NCI-H345 treated with DMSO at 0.1 percent for 48 hours (cell line): ENCODE measurements around the gene NAT8L.

Experiments used
- DNase-seq: peaks from one replicate; lab custom pipeline; 2025; ENCODE audit not compliant: unreplicated experiment; lab: John Stamatoyannopoulos, UW

NAT8L gene

DNA sequence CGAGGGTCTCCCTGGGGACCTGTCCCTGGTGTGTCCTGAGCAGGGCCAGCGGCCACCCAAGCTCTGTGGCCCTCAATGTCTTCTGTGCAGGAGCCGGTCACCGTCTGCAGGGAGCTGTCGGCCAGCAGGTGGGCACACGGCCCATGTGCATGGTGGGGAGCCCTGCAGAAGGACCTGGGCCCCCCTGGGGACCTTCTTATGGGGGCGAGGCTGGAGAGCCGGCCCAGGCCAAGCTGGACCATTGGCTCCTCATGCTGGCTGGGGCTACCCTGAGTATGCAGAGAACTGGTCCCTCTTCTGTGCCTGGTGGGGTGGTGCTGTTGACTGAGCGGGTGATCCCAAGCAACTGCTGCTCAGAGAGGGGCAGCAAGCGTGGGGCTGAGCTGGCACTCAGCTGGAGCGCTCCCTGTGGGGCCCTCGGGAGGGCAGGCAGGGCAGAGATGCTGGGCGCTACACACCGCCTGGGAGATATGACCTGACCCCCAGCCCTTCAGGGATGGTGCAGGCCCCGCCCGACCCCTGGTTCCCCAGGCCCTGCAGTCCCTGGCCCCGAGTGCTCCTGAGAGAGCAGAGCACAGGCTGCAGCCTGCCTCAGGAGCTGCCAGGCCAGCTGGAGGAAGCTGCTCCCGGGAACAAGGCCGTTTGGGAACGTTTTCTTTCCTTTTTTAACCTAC is 14.8 kb downstream of the NAT8L start:
- DNase-seq: no peak

- no peak for DNase-seq
Observed at GRCh38 chr4:2074588-2074987, 15.5 kb downstream of the NAT8L start.

DNA sequence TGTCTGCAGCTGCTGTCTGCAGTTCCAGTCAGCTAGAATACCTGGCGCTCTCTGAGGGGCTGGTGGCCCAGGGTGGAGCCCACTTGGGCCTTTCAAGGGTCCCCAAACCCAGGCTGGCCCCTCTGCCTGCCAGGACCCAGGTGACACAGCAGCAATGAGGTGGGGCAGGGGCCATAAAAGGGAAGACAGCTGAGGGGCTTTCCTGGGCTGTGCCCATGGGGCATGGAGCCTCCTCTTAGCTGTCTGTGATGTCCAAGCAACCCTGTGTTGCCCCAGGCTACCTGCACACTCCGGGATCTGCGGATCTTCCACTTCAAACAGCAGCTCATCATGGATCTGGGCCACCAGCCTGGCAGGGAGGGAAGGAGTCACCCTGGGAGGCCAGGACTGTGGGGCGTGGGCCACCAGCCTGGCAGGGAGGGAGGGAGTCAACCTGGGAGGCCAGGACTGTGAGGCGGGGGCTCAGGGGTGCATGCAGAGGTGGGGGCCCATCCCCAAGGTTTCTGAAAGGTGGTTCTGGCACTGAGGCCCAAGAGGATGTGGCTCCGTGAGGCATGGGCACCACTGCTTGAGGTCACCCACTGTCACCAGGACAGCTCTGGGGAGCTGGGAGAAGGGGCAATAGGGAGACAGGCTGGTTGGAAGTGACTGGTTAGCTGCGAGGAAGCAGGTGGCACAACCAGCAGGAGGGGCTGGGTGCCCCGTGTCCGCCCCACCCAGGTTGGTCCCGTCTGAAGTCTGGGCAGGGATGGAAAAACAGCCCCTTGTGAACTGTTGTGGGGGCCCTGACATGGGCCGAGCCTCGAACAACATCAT is 16.3 kb downstream of the NAT8L start:
- no peak for DNase-seq

- DNase-seq: no peak
Observed at GRCh38 chr4:2075987-2076907, 17.1 kb downstream of the NAT8L start.

- no peak for DNase-seq
Observed at GRCh38 chr4:2076908-2077536, 17.9 kb downstream of the NAT8L start.

GRCh38 chr4:2077537-2078460 is 18.7 kb downstream of the NAT8L start:
- no peak for DNase-seq

DNA sequence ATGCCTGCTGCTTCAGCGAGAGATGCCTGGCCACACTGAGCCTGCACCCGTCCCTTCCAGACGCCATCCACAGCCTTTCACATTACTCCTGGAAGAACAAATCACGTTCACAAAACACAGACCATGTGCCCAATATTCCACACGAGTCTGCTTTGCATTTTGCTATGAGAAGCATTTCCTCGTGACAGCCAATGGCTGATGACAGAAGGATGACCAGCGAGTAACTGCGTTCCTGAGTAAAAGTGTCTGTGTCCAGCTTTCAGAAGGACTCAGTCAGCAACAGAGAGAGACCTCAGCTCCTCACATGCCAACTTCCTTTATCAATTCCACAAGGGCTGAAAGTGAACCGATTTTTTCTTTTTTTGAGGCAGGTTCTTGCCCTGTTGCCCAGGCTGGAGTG is 19.5 kb downstream of the NAT8L start:
- DNase-seq: no peak

- no peak for DNase-seq
Observed at GRCh38 chr4:2079006-2079405, 19.9 kb downstream of the NAT8L start.

DNA sequence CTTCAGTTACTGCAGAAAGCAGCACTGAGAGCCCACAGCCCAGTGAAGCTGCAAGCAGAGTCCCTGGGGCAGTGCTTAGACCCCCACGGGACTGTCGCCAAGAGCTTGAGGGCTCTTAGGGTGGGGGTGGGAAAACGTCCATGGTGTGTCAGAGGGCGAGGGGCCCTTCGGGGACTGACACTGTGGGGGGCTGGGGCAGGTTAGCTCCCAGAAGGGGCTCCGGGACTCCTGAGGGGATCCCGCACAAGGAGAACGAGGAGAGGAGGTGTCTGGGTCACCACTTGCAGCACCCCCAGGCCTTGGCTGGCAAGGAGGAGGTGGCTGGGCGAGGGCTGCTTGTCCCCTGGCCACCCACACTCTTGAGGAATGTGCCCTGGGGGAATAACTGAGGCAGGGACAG is 20.8 kb downstream of the NAT8L start:
- no peak for DNase-seq

DNA sequence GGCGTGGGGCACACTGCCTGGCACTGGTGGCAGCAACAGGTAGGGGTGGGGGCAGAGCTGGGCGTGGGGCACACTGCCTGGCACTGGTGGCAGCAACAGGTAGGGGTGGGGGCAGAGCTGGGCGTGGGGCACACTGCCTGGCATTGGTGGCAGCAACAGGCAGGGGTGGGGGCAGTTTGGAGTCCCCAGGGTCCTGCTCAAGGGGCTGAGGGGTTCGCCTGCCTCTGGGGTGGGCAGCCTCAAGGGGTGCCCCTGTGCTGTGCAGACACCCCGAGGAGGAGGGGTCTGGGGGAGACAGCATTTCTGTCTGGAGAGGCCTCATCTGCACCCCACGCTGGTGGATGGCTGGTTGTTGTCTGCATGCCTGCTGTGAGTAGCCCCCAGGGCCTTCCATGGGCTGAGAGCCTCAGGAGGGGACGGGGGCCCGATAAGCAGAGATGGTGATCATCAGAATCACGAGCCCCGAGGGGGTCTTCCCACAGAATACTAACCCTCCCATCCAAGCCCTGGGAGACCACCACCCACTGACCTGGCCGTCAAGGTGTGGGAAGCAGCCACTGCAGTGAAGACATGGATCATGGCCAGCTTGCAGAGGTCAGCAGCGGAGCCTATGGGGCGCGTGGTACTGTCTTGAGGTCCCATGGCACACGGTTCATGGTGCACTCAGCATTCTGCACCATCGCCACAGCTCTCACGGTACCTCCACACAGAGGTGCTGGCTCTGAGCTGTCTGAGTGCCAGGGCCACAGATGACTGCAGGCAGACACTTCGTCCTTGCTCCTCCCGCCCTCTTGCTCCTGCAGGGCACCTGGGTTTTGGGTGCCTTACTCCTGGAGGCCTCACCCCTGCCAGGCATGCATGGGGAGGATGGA is 21.5 kb downstream of the NAT8L start:
- no peak for DNase-seq

DNA sequence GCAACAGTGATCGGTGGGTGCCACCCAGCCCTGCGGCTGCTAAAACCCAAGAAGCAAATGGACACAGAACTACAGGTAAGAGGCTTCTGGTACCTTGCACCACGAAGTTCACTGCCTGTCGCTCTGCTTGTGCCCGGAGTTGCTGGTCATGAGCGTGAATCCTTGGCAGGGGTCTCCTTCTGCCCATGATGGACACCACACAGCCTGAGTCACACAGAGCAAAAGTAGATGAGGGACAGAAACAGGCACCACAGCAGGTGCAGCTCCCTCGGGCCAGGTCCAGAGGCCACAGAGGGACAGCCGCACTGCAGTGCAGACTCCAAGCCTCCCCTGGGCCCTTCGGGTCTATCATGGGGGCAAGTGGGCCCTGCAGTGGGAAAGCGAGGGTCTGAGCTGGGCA is 22.4 kb downstream of the NAT8L start:
- no peak for DNase-seq

GRCh38 chr4:2082118-2082517 is 23.0 kb downstream of the NAT8L start:
- no peak for DNase-seq

GRCh38 chr4:2082627-2083026 is 23.5 kb downstream of the NAT8L start:
- no peak for DNase-seq

- no peak for DNase-seq
Observed at GRCh38 chr4:2083116-2083825, 24.1 kb downstream of the NAT8L start.

DNA sequence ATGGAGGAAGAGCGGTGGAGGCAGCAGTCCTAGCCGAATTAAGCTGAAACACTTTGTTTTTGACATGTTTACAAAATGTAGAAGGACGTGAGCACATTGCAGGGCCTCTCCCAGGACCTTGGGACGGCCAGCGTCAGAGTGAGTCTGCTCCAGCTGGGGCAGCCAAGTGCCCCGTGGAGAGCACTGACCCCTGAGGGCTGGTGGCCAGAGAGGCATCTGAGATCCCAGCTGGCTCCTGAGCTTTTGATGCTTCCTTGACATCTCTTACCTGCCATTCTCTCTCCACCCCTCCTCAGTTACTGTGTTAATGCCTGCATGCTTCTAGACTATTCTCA is 24.7 kb downstream of the NAT8L start:
- no peak for DNase-seq

GRCh38 chr4:2084316-2084715 is 25.2 kb downstream of the NAT8L start:
- no peak for DNase-seq

DNA sequence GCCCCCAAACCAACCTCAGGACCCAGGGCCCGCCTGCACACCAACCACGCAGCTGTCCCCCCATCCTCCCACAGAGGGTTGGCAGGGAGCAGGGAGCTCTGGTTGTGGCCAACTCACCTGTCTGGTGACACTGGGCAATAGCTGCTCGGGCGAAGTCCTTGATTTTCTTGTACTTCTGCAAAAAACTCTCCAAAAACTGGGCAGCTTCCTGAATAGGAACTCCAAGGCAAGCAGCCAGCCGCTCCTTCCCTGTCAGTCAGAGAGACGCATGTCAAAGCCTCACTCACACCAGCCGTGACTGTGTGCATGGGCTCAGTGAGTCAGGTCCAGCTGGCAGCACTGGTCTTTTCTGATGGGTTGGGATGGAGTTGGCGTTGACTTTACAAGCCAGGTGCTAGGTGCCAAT is 26.4 kb downstream of the NAT8L start:
- no peak for DNase-seq

DNA sequence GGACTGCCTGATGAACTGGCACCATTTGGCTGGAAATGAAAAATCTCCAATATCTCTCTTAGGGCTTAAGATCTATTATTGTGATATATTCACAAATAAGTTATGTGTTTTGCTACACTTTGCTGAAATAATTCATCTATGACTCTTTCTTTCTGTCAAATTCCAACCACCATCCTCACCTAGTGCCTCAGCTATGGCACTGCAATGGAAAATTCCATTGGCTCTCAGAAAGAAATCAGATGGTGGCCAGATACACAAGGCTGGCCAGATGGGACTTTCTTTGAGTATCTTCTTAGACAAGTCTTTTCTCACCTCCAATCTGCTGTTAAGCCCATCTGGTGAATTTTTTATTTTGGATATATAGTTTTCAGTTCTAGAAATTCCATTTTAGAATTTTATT is 28.0 kb downstream of the NAT8L start:
- DNase-seq: no peak

DNA sequence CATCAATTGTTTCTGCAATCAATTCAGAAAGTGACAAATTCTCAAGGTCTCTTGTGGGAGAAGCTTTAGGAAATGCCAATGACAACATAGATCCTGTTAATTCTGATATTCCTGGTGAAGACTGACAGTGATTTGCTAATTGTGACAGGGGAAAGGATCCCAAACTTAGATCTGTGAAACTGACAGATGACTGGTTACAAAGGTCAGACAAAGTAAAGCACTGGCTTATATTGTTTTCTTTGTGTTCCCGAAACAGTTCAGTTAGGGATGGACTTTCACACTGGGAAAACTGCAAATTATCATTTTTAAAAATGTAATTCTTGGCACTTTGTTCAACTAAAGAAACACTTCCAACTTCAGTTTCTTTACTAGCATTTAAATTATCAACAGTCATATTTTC is 30.1 kb downstream of the NAT8L start:
- DNase-seq: no peak
